ENCODE results near the gene CLEC16A.

The CLEC16A gene

GRCh38 chr16:11117576-11118211 lies 173.3 kb downstream of the CLEC16A start:
- no peak overlapping the region for H3K27ac ChIP-seq (ENCODE audit: low read length)
- H3K4me1 ChIP-seq (ENCODE audit: insufficient read depth, low read length) = peaks cover 5% of the 10 kb centered on the region; the same call in 1 of the 2 replicates
- H3K36me3 ChIP-seq (ENCODE audit: insufficient read depth, low read depth, low read length) = no peaks in the 10 kb centered on the region
- no peaks in the 10 kb centered on the region; the same call in 1 of the 2 replicates for H3K9me3 ChIP-seq (ENCODE audit: insufficient read depth, low read depth, low read length)
- no peaks in the 10 kb centered on the region for H3K27me3 ChIP-seq (ENCODE audit: insufficient read depth, low read length)
- H3K9ac ChIP-seq (ENCODE audit: low read depth, low read length) = no peak overlapping the region
- H3K4me3 ChIP-seq (ENCODE audit: low read length) = no peak overlapping the region

- Histone ChIP-seq H3K9ac (ENCODE audit: low read depth, low read length) (no peak overlapping the region), H3K4me1 (ENCODE audit: insufficient read depth, low read length) (peaks cover 5% of the 10 kb centered on the region; the same call in 1 of the 2 replicates), H3K27ac (ENCODE audit: low read length) (no peak overlapping the region), H3K4me3 (ENCODE audit: low read length) (no peak overlapping the region), H3K27me3 (ENCODE audit: insufficient read depth, low read length) (no peaks in the 10 kb centered on the region), H3K36me3 (ENCODE audit: insufficient read depth, low read depth, low read length) (no peaks in the 10 kb centered on the region), H3K9me3 (ENCODE audit: insufficient read depth, low read depth, low read length) (no peaks in the 10 kb centered on the region; the same call in 1 of the 2 replicates)
Observed at GRCh38 chr16:11118479-11118878, 174.1 kb downstream of the CLEC16A start.

GRCh38 chr16:11121083-11121608 lies 176.8 kb downstream of the CLEC16A start:
- H3K9me3 ChIP-seq (ENCODE audit: insufficient read depth, low read depth, low read length) = no peaks in the 10 kb centered on the region; the same call in 1 of the 2 replicates

GRCh38 chr16:11121914-11122692 lies 177.7 kb downstream of the CLEC16A start:
- Histone ChIP-seq H3K27me3 (ENCODE audit: insufficient read depth, low read length) (no peaks in the 10 kb centered on the region), H3K4me1 (ENCODE audit: insufficient read depth, low read length) (no peaks in the 10 kb centered on the region), H3K27ac (ENCODE audit: low read length) (no peak overlapping the region), H3K36me3 (ENCODE audit: insufficient read depth, low read depth, low read length) (peaks cover 8% of the 10 kb centered on the region; the same call in 1 of the 2 replicates), H3K4me3 (ENCODE audit: low read length) (no peak overlapping the region), H3K9me3 (ENCODE audit: insufficient read depth, low read depth, low read length) (no peaks in the 10 kb centered on the region; the same call in 1 of the 2 replicates), H3K9ac (ENCODE audit: low read depth, low read length) (no peak overlapping the region)

More at GRCh38 chr16:11121083-11121608, 176.8 kb downstream of the CLEC16A start:
- peaks cover 8% of the 10 kb centered on the region; the same call in 1 of the 2 replicates for H3K36me3 ChIP-seq (ENCODE audit: insufficient read depth, low read depth, low read length)
- H3K27ac ChIP-seq (ENCODE audit: low read length) = no peak overlapping the region
- H3K9ac ChIP-seq (ENCODE audit: low read depth, low read length) = no peak overlapping the region
- H3K4me3 ChIP-seq (ENCODE audit: low read length) = no peak overlapping the region
- H3K4me1 ChIP-seq (ENCODE audit: insufficient read depth, low read length) = no peaks in the 10 kb centered on the region
- no peaks in the 10 kb centered on the region for H3K27me3 ChIP-seq (ENCODE audit: insufficient read depth, low read length)

- H3K4me1 ChIP-seq (ENCODE audit: insufficient read depth, low read length) = no peaks in the 10 kb centered on the region
- peaks cover 8% of the 10 kb centered on the region; the same call in 1 of the 2 replicates for H3K36me3 ChIP-seq (ENCODE audit: insufficient read depth, low read depth, low read length)
- no peak overlapping the region for H3K9ac ChIP-seq (ENCODE audit: low read depth, low read length)
- H3K9me3 ChIP-seq (ENCODE audit: insufficient read depth, low read depth, low read length) = no peaks in the 10 kb centered on the region; the same call in 1 of the 2 replicates
- H3K27me3 ChIP-seq (ENCODE audit: insufficient read depth, low read length) = no peaks in the 10 kb centered on the region
- no peak overlapping the region for H3K4me3 ChIP-seq (ENCODE audit: low read length)
- no peak overlapping the region for H3K27ac ChIP-seq (ENCODE audit: low read length)
Observed at GRCh38 chr16:11123666-11124065, 179.3 kb downstream of the CLEC16A start.

- Histone ChIP-seq H3K27ac (ENCODE audit: low read length) (no peak overlapping the region), H3K9me3 (ENCODE audit: insufficient read depth, low read depth, low read length) (no peaks in the 10 kb centered on the region; the same call in 1 of the 2 replicates), H3K4me3 (ENCODE audit: low read length) (no peak overlapping the region), H3K9ac (ENCODE audit: low read depth, low read length) (no peak overlapping the region), H3K36me3 (ENCODE audit: insufficient read depth, low read depth, low read length) (peaks cover 8% of the 10 kb centered on the region; the same call in 1 of the 2 replicates), H3K4me1 (ENCODE audit: insufficient read depth, low read length) (no peaks in the 10 kb centered on the region), H3K27me3 (ENCODE audit: insufficient read depth, low read length) (no peaks in the 10 kb centered on the region)
Observed at GRCh38 chr16:11125936-11126335, 181.6 kb downstream of the CLEC16A start.

GRCh38 chr16:11126399-11127054 lies 182.2 kb downstream of the CLEC16A start:
- Histone ChIP-seq H3K36me3 (ENCODE audit: insufficient read depth, low read depth, low read length) (peaks cover 8% of the 10 kb centered on the region; the same call in 1 of the 2 replicates), H3K4me1 (ENCODE audit: insufficient read depth, low read length) (no peaks in the 10 kb centered on the region), H3K9me3 (ENCODE audit: insufficient read depth, low read depth, low read length) (no peaks in the 10 kb centered on the region), H3K27ac (ENCODE audit: low read length) (no peak overlapping the region), H3K4me3 (ENCODE audit: low read length) (no peak overlapping the region), H3K27me3 (ENCODE audit: insufficient read depth, low read length) (no peaks in the 10 kb centered on the region), H3K9ac (ENCODE audit: low read depth, low read length) (no peak overlapping the region)

GRCh38 chr16:11127610-11128195 lies 183.3 kb downstream of the CLEC16A start:
- H3K27ac ChIP-seq (ENCODE audit: low read length) = no peak overlapping the region
- H3K4me1 ChIP-seq (ENCODE audit: insufficient read depth, low read length) = no peaks in the 10 kb centered on the region
- H3K9me3 ChIP-seq (ENCODE audit: insufficient read depth, low read depth, low read length) = no peaks in the 10 kb centered on the region
- H3K27me3 ChIP-seq (ENCODE audit: insufficient read depth, low read length) = no peaks in the 10 kb centered on the region
- no peak overlapping the region for H3K9ac ChIP-seq (ENCODE audit: low read depth, low read length)
- peaks cover 8% of the 10 kb centered on the region; the same call in 1 of the 2 replicates for H3K36me3 ChIP-seq (ENCODE audit: insufficient read depth, low read depth, low read length)
- H3K4me3 ChIP-seq (ENCODE audit: low read length) = no peak overlapping the region

- Histone ChIP-seq H3K27me3 (ENCODE audit: insufficient read depth, low read length) (no peaks in the 10 kb centered on the region), H3K36me3 (ENCODE audit: insufficient read depth, low read depth, low read length) (peaks cover 8% of the 10 kb centered on the region; the same call in 1 of the 2 replicates), H3K9ac (ENCODE audit: low read depth, low read length) (no peak overlapping the region), H3K27ac (ENCODE audit: low read length) (no peak overlapping the region), H3K4me3 (ENCODE audit: low read length) (no peak overlapping the region), H3K9me3 (ENCODE audit: insufficient read depth, low read depth, low read length) (no peaks in the 10 kb centered on the region), H3K4me1 (ENCODE audit: insufficient read depth, low read length) (no peaks in the 10 kb centered on the region)
Observed at GRCh38 chr16:11128211-11129141, 184.1 kb downstream of the CLEC16A start.

- H3K4me3 ChIP-seq (ENCODE audit: low read length) = no peak overlapping the region
- 0 out of 2 replicates have a peak, but pooled peaks cover 1% of the 10 kb centered on the region for H3K36me3 ChIP-seq (ENCODE audit: insufficient read depth, low read depth, low read length)
- no peaks in the 10 kb centered on the region for H3K9me3 ChIP-seq (ENCODE audit: insufficient read depth, low read depth, low read length)
- no peaks in the 10 kb centered on the region for H3K27me3 ChIP-seq (ENCODE audit: insufficient read depth, low read length)
- H3K27ac ChIP-seq (ENCODE audit: low read length) = no peak overlapping the region
- H3K4me1 ChIP-seq (ENCODE audit: insufficient read depth, low read length) = no peaks in the 10 kb centered on the region
- H3K9ac ChIP-seq (ENCODE audit: low read depth, low read length) = no peak overlapping the region
Observed at GRCh38 chr16:11129378-11129781, 185.0 kb downstream of the CLEC16A start.
